Karpas-422 (cell line): ENCODE data around the gene SNX10. TPM values are rescaled to one million over a fixed set of nuclear protein-coding genes. Genes with fewer than 3 reads are reported as not detected.

ENCODE experiments used
- DNase-seq: peaks from one replicate; pipeline ENCODE4 v3.0.0-alpha.2; 2015
- H2AFZ ChIP-seq: fragments of 200-600 bp; sonication (generic); 2 replicates; pipeline ENCODE4 v1.6.1; 2014; ENCODE audit warnings: antibody characterized with exemption, low read length, mixed read lengths
- H3K27ac ChIP-seq: fragments of 200-600 bp; sonication (generic); 2 replicates; pipeline ENCODE4 v1.5.1; 2014; ENCODE audit warnings: mild to moderate bottlenecking, low read length, moderate library complexity
- H3K27me3 ChIP-seq: fragments of 200-600 bp; sonication (generic); 2 replicates; pipeline ENCODE4 v1.6.1; 2014; ENCODE audit warnings: low read length, mixed read lengths
- H3K36me3 ChIP-seq: fragments of 200-600 bp; sonication (generic); 2 replicates; pipeline ENCODE4 v1.6.1; 2014; ENCODE audit warnings: low read length, mixed read lengths; ENCODE audit not compliant: insufficient read depth
- H3K4me1 ChIP-seq: fragments of 200-600 bp; sonication (generic); 2 replicates; pipeline ENCODE4 v1.6.1; 2014; ENCODE audit warnings: mild to moderate bottlenecking, low read length, mixed read lengths
- H3K4me2 ChIP-seq: fragments of 200-600 bp; sonication (generic); 2 replicates; pipeline ENCODE4 v1.6.1; 2014; ENCODE audit warnings: low read length, low read depth, mild to moderate bottlenecking; ENCODE audit not compliant: poor library complexity, severe bottlenecking
- H3K4me3 ChIP-seq: fragments of 200-600 bp; sonication (generic); 2 replicates; pipeline ENCODE4 v1.5.1; 2014; ENCODE audit warnings: mild to moderate bottlenecking, antibody characterized with exemption, low read length, mixed read lengths
- H3K79me2 ChIP-seq: fragments of 200-600 bp; sonication (generic); 2 replicates; pipeline ENCODE4 v1.6.1; 2014; ENCODE audit warnings: mild to moderate bottlenecking, low read length, mixed read lengths
- H3K9ac ChIP-seq: fragments of 200-600 bp; sonication (generic); 2 replicates; pipeline ENCODE4 v1.6.0; 2014; ENCODE audit warnings: low read length
- H3K9me2 ChIP-seq: fragments of 200-600 bp; sonication (generic), shearing (Covaris generic); replicated peaks from 2 replicates; pipeline ENCODE4 v1.6.0; 2014; ENCODE audit warnings: mild to moderate bottlenecking, low read length, moderate library complexity; ENCODE audit not compliant: insufficient read depth
- H3K9me3 ChIP-seq: fragments of 300-700, 200-600 bp; sonication (generic); 2 replicates; pipeline ENCODE4 v1.6.1; 2014; ENCODE audit warnings: low read length, mixed read lengths
- H4K20me1 ChIP-seq: fragments of 200-600 bp; sonication (generic); 2 replicates; pipeline ENCODE4 v1.6.1; 2014; ENCODE audit warnings: mild to moderate bottlenecking, antibody characterized with exemption, low read length, low read depth; ENCODE audit not compliant: insufficient read depth
- total RNA-seq: library from RNA; depleted of rRNA; stranded (reverse); fragments of >200 nt; shearing (Covaris generic); gene quantifications from 2 replicates; pipeline ENCODE4 v1.2.3, GENCODE V29; 2014; ENCODE audit warnings: low replicate concordance

SNX10 gene
- total RNA-seq, 1 experiment from 2014 or later: 24.2 TPM

GRCh38 chr7:26379711-26380110 lies 88.0 kb downstream of the SNX10 start:
- Histone ChIP-seq H3K4me3 (no peak overlapping the region), H3K4me1 (peaks cover 17% of the 10 kb centered on the region), H3K79me2 (no peaks in the 10 kb centered on the region), H4K20me1 (no peaks in the 10 kb centered on the region), H3K9ac (no peak overlapping the region), H2AFZ (no peak overlapping the region), H3K27ac (no peak overlapping the region), H3K27me3 (no peaks in the 10 kb centered on the region; the same call in 1 of the 2 replicates), H3K9me3 (no peaks in the 10 kb centered on the region), H3K4me2 (no peak overlapping the region), H3K36me3 (no peaks in the 10 kb centered on the region), H3K9me2 (no peaks in the 10 kb centered on the region)
- DNase-seq: no peak

- H3K4me2 ChIP-seq: no peak overlapping the region
- no peaks in the 10 kb centered on the region for H3K36me3 ChIP-seq
- no peaks in the 10 kb centered on the region for H3K27me3 ChIP-seq
- H3K9me3 ChIP-seq: no peaks in the 10 kb centered on the region
- no peak overlapping the region for H2AFZ ChIP-seq
- H3K27ac ChIP-seq: no peak overlapping the region
- H3K4me3 ChIP-seq: no peak overlapping the region
- no peak for DNase-seq
- no peaks in the 10 kb centered on the region for H4K20me1 ChIP-seq
- H3K4me1 ChIP-seq: peaks cover 6% of the 10 kb centered on the region
- no peaks in the 10 kb centered on the region for H3K79me2 ChIP-seq
- no peak overlapping the region for H3K9ac ChIP-seq
- no peaks in the 10 kb centered on the region for H3K9me2 ChIP-seq
Observed at GRCh38 chr7:26381476-26382353, 90.1 kb downstream of the SNX10 start.

GRCh38 chr7:26385240-26385639 lies 93.6 kb downstream of the SNX10 start:
- H3K27ac ChIP-seq: no peak overlapping the region
- no peak overlapping the region for H3K9ac ChIP-seq
- H4K20me1 ChIP-seq: no peaks in the 10 kb centered on the region; the same call in 1 of the 2 replicates
- H3K9me3 ChIP-seq: no peaks in the 10 kb centered on the region
- H3K4me2 ChIP-seq: no peak overlapping the region
- DNase-seq: no peak
- H3K36me3 ChIP-seq: no peaks in the 10 kb centered on the region
- no peaks in the 10 kb centered on the region for H3K79me2 ChIP-seq
- H3K9me2 ChIP-seq: no peaks in the 10 kb centered on the region
- no peak overlapping the region for H3K4me3 ChIP-seq
- no peaks in the 10 kb centered on the region; the same call in 1 of the 2 replicates for H3K4me1 ChIP-seq
- no peaks in the 10 kb centered on the region for H3K27me3 ChIP-seq
- no peak overlapping the region for H2AFZ ChIP-seq

GRCh38 chr7:26387731-26388130 lies 96.1 kb downstream of the SNX10 start:
- Histone ChIP-seq H3K4me3 (no peak overlapping the region), H3K9me3 (no peaks in the 10 kb centered on the region), H4K20me1 (no peaks in the 10 kb centered on the region; the same call in 1 of the 2 replicates), H3K79me2 (no peaks in the 10 kb centered on the region), H3K9me2 (no peaks in the 10 kb centered on the region), H3K4me1 (no peaks in the 10 kb centered on the region; the same call in 1 of the 2 replicates), H3K9ac (no peak overlapping the region), H2AFZ (no peak overlapping the region), H3K36me3 (no peaks in the 10 kb centered on the region), H3K27ac (no peak overlapping the region), H3K27me3 (no peaks in the 10 kb centered on the region), H3K4me2 (no peak overlapping the region)
- no peak for DNase-seq

GRCh38 chr7:26388256-26388655 lies 96.6 kb downstream of the SNX10 start:
- Histone ChIP-seq H3K4me2 (no peak overlapping the region), H3K79me2 (no peaks in the 10 kb centered on the region), H3K9me3 (no peaks in the 10 kb centered on the region), H3K9me2 (no peaks in the 10 kb centered on the region), H3K4me1 (no peaks in the 10 kb centered on the region; the same call in 1 of the 2 replicates), H3K27ac (no peak overlapping the region), H3K9ac (no peak overlapping the region), H4K20me1 (no peaks in the 10 kb centered on the region; the same call in 1 of the 2 replicates), H2AFZ (no peak overlapping the region), H3K27me3 (no peaks in the 10 kb centered on the region), H3K4me3 (no peak overlapping the region), H3K36me3 (no peaks in the 10 kb centered on the region)
- DNase-seq: no peak

- Histone ChIP-seq H3K4me2 (no peak overlapping the region), H3K27me3 (no peaks in the 10 kb centered on the region), H3K36me3 (no peaks in the 10 kb centered on the region), H3K9me3 (no peaks in the 10 kb centered on the region), H3K79me2 (no peaks in the 10 kb centered on the region), H4K20me1 (no peaks in the 10 kb centered on the region; the same call in 1 of the 2 replicates), H2AFZ (no peak overlapping the region), H3K27ac (no peak overlapping the region), H3K4me1 (no peaks in the 10 kb centered on the region; the same call in 1 of the 2 replicates), H3K9me2 (no peaks in the 10 kb centered on the region), H3K9ac (no peak overlapping the region), H3K4me3 (no peak overlapping the region)
- DNase-seq: no peak
Observed at GRCh38 chr7:26390016-26390415, 98.4 kb downstream of the SNX10 start.

GRCh38 chr7:26393818-26394217 lies 102.2 kb downstream of the SNX10 start:
- no peak overlapping the region for H3K27ac ChIP-seq
- no peak overlapping the region for H2AFZ ChIP-seq
- no peaks in the 10 kb centered on the region for H3K9me3 ChIP-seq
- H3K4me1 ChIP-seq: peaks cover 13% of the 10 kb centered on the region
- H3K4me3 ChIP-seq: no peak overlapping the region
- H3K9ac ChIP-seq: no peak overlapping the region
- H3K79me2 ChIP-seq: no peaks in the 10 kb centered on the region
- H3K4me2 ChIP-seq: no peak overlapping the region
- no peaks in the 10 kb centered on the region for H3K36me3 ChIP-seq
- H3K9me2 ChIP-seq: no peaks in the 10 kb centered on the region
- H3K27me3 ChIP-seq: no peaks in the 10 kb centered on the region
- no peak for DNase-seq
- H4K20me1 ChIP-seq: no peaks in the 10 kb centered on the region; the same call in 1 of the 2 replicates

GRCh38 chr7:26397332-26397731 lies 105.7 kb downstream of the SNX10 start:
- Histone ChIP-seq H3K9me3 (no peaks in the 10 kb centered on the region), H3K36me3 (no peaks in the 10 kb centered on the region), H3K4me2 (peak overlapping the region; percentile 99), H3K27me3 (no peaks in the 10 kb centered on the region), H3K9me2 (no peaks in the 10 kb centered on the region), H3K4me1 (peaks cover 23% of the 10 kb centered on the region), H2AFZ (no peak overlapping the region), H4K20me1 (no peaks in the 10 kb centered on the region), H3K9ac (no peak overlapping the region), H3K27ac (no peak overlapping the region), H3K79me2 (no peaks in the 10 kb centered on the region), H3K4me3 (no peak overlapping the region)
- DNase-seq: no peak
